AG08395 (cell line): ENCODE results near the gene HBM.
A peak's percentile ranks its signal among the peaks of the same experiment; 100 is the strongest.
"Not testable (repeated sequence)": the region's sequence is repeated elsewhere in the genome, so short reads cannot be mapped to it uniquely, and the experiment has no call there.

Experiments
- DNase-seq: peaks from one replicate; pipeline ENCODE4 v3.0.0; 2012; ENCODE audit warnings: mixed read lengths, low spot score

The HBM gene

DNA sequence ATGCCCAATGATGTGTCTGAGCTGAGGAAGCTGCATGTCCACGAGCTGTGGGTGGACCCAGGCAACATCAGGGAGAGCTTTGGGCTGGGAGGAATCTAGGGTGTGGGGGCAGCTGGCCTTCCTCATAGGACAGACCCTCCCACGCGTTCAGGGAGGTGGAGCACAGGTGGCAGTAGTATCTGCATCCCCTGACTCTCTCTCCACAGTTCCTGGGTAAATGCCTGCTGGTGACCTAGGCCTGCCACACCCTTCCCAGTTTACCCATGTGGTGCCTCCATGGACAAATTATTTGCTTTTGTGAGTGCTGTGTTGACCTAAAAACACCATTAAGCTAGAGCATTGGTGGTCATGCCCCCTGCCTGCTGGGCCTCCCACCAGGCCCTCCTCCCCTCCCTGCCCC, 3.2 kb downstream of the HBM start:
- no peak for DNase-seq

DNA sequence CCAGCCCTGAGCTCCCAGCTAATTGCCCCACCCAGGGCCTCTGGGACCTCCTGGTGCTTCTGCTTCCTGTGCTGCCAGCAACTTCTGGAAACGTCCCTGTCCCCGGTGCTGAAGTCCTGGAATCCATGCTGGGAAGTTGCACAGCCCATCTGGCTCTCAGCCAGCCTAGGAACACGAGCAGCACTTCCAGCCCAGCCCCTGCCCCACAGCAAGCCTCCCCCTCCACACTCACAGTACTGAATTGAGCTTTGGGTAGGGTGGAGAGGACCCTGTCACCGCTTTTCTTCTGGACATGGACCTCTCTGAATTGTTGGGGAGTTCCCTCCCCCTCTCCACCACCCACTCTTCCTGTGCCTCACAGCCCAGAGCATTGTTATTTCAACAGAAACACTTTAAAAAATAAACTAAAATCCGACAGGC, 4.3 kb downstream of the HBM start:
- not testable (repeated sequence) for DNase-seq

DNA sequence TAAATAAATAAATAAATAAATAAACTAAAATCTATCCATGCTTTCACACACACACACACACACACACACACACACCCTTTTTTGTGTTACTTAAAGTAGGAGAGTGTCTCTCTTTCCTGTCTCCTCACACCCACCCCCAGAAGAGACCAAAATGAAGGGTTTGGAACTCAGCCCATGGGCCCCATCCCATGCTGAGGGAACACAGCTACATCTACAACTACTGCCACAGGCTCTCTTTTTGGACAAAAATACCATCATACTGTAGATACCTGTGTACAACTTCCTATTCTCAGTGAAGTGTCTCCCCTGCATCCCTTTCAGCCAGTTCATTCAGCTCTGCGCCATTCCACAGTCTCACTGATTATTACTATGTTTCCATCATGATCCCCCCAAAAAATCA, 5.0 kb downstream of the HBM start:
- DNase-seq = no peak

DNA sequence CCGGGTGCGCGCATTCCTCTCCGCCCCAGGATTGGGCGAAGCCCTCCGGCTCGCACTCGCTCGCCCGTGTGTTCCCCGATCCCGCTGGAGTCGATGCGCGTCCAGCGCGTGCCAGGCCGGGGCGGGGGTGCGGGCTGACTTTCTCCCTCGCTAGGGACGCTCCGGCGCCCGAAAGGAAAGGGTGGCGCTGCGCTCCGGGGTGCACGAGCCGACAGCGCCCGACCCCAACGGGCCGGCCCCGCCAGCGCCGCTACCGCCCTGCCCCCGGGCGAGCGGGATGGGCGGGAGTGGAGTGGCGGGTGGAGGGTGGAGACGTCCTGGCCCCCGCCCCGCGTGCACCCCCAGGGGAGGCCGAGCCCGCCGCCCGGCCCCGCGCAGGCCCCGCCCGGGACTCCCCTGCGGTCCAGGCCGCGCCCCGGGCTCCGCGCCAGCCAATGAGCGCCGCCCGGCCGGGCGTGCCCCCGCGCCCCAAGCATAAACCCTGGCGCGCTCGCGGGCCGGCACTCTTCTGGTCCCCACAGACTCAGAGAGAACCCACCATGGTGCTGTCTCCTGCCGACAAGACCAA, 6.7 kb downstream of the HBM start, which contains the start of gene HBA2:
HBA2 (plus strand) TSS at position 503 of the 568 bp plus-strand sequence; CDS start at position 540, 37 bp downstream.
- DNase-seq = not testable (repeated sequence)

DNA sequence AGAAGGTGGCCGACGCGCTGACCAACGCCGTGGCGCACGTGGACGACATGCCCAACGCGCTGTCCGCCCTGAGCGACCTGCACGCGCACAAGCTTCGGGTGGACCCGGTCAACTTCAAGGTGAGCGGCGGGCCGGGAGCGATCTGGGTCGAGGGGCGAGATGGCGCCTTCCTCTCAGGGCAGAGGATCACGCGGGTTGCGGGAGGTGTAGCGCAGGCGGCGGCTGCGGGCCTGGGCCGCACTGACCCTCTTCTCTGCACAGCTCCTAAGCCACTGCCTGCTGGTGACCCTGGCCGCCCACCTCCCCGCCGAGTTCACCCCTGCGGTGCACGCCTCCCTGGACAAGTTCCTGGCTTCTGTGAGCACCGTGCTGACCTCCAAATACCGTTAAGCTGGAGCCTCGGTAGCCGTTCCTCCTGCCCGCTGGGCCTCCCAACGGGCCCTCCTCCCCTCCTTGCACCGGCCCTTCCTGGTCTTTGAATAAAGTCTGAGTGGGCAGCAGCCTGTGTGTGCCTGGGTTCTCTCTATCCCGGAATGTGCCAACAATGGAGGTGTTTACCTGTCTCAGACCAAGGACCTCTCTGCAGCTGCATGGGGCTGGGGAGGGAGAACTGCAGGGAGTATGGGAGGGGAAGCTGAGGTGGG, 7.6 kb downstream of the HBM start:
- not testable (repeated sequence) for DNase-seq

DNA sequence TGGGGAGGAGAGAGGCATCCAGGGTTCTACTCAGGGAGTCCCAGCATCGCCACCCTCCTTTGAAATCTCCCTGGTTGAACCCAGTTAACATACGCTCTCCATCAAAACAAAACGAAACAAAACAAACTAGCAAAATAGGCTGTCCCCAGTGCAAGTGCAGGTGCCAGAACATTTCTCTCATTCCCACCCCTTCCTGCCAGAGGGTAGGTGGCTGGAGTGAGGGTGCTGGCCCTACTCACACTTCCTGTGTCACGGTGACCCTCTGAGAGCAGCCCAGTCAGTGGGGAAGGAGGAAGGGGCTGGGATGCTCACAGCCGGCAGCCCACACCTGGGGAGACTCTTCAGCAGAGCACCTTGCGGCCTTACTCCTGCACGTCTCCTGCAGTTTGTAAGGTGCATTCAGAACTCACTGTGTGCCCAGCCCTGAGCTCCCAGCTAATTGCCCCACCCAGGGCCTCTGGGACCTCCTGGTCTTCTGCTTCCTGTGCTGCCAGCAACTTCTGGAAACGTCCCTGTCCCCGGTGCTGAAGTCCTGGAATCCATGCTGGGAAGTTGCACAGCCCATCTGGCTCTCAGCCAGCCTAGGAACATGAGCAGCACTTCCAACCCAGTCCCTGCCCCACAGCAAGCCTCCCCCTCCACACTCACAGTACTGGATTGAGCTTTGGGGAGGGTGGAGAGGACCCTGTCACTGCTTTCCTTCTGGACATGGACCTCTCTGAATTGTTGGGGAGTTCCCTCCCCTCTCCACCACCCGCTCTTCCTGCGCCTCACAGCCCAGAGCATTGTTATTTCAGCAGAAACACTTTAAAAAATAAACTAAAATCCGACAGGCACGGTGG, 8.4 kb downstream of the HBM start:
- not testable (repeated sequence) for DNase-seq

DNA sequence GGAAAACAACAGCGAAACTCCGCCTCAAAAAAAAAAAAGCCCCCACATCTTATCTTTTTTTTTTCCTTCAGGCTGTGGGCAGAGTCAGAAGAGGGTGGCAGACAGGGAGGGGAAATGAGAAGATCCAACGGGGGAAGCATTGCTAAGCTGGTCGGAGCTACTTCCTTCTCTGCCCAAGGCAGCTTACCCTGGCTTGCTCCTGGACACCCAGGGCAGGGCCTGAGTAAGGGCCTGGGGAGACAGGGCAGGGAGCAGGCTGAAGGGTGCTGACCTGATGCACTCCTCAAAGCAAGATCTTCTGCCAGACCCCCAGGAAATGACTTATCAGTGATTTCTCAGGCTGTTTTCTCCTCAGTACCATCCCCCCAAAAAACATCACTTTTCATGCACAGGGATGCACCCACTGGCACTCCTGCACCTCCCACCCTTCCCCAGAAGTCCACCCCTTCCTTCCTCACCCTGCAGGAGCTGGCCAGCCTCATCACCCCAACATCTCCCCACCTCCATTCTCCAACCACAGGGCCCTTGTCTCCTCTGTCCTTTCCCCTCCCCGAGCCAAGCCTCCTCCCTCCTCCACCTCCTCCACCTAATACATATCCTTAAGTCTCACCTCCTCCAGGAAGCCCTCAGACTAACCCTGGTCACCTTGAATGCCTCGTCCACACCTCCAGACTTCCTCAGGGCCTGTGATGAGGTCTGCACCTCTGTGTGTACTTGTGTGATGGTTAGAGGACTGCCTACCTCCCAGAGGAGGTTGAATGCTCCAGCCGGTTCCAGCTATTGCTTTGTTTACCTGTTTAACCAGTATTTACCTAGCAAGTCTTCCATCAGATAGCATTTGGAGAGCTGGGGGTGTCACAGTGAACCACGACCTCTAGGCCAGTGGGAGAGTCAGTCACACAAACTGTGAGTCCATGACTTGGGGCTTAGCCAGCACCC, 9.5 kb downstream of the HBM start:
- DNase-seq = no peak

DNA sequence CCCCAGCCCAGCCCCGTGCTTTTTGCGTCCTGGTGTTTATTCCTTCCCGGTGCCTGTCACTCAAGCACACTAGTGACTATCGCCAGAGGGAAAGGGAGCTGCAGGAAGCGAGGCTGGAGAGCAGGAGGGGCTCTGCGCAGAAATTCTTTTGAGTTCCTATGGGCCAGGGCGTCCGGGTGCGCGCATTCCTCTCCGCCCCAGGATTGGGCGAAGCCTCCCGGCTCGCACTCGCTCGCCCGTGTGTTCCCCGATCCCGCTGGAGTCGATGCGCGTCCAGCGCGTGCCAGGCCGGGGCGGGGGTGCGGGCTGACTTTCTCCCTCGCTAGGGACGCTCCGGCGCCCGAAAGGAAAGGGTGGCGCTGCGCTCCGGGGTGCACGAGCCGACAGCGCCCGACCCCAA, 10.2 kb downstream of the HBM start:
- DNase-seq = not testable (repeated sequence)

DNA sequence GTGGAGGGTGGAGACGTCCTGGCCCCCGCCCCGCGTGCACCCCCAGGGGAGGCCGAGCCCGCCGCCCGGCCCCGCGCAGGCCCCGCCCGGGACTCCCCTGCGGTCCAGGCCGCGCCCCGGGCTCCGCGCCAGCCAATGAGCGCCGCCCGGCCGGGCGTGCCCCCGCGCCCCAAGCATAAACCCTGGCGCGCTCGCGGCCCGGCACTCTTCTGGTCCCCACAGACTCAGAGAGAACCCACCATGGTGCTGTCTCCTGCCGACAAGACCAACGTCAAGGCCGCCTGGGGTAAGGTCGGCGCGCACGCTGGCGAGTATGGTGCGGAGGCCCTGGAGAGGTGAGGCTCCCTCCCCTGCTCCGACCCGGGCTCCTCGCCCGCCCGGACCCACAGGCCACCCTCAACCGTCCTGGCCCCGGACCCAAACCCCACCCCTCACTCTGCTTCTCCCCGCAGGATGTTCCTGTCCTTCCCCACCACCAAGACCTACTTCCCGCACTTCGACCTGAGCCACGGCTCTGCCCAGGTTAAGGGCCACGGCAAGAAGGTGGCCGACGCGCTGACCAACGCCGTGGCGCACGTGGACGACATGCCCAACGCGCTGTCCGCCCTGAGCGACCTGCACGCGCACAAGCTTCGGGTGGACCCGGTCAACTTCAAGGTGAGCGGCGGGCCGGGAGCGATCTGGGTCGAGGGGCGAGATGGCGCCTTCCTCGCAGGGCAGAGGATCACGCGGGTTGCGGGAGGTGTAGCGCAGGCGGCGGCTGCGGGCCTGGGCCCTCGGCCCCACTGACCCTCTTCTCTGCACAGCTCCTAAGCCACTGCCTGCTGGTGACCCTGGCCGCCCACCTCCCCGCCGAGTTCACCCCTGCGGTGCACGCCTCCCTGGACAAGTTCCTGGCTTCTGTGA, 11.0 kb downstream of the HBM start, which contains the start of gene HBA1:
HBA1 (plus strand) TSS at position 204 of the 906 bp plus-strand sequence; CDS start at position 241, 37 bp downstream.
- not testable (repeated sequence) for DNase-seq

DNA sequence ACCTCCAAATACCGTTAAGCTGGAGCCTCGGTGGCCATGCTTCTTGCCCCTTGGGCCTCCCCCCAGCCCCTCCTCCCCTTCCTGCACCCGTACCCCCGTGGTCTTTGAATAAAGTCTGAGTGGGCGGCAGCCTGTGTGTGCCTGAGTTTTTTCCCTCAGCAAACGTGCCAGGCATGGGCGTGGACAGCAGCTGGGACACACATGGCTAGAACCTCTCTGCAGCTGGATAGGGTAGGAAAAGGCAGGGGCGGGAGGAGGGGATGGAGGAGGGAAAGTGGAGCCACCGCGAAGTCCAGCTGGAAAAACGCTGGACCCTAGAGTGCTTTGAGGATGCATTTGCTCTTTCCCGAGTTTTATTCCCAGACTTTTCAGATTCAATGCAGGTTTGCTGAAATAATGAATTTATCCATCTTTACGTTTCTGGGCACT, 11.6 kb downstream of the HBM start:
- DNase-seq = peak; percentile 46

DNA sequence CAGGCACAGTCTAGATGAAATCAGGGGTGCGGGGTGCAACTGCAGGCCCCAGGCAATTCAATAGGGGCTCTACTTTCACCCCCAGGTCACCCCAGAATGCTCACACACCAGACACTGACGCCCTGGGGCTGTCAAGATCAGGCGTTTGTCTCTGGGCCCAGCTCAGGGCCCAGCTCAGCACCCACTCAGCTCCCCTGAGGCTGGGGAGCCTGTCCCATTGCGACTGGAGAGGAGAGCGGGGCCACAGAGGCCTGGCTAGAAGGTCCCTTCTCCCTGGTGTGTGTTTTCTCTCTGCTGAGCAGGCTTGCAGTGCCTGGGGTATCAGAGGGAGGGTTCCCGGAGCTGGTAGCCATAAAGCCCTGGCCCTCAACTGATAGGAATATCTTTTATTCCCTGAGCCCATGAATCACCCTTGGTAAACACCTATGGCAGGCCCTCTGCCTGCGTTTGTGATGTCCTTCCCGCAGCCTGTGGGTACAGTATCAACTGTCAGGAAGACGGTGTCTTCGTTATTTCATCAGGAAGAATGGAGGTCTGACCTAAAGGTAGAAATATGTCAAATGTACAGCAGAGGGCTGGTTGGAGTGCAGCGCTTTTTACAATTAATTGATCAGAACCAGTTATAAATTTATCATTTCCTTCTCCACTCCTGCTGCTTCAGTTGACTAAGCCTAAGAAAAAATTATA, 12.3 kb downstream of the HBM start:
- no peak for DNase-seq

DNA sequence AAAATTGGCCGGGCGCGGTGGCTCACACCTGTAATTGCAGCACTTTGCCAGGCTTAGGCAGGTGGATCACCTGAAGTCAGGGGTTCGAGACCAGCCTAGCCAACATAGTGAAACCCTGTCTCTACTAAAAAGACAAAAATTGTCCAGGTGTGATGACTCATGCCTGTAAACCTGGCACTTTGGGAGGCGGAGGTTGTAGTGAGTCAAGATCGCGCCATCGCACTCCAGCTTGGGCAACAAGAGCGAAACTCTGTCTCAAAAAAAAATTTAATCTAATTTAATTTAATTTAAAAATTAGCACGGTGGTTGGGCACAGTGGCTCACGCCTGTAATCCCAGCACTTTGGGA, 12.9 kb downstream of the HBM start:
- no peak for DNase-seq

DNA sequence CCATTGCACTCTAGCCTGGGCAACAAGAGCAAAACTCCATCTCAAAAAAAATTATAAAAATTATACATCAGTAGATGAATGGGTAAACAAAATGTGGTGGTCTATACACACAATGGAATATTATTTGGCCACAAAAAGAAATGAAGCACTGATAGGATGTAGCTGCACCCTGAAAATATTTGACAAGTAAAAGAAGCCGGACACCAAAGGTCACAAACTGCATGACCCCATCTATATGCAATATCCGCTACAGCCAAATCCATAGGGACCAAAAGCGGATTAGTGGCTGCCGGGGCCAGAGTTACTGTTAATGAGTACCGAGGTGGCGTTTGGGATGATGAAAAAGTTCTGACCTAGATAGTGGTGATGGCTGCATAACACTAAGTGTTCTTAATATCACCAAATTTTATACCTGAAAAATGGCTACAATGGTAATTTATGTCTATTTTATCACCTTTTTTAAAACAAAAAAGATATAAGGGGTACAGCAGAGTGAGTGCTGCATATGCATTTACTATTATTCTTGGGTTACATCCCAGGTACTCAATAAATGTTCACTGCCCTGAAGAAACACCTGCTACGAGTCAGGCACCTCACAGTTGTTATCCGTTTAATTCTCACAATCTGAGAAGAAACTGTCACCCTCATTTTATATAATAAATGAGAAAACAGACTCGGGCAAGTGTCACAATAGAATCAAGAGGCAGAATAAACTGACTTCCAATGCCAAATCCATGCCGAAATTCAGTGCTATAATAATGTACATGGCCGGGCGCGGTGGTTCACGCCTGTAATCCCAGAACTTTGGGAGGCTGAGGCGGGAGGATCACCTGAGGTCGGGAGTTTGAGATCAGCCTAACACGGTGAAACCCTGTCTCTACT, 13.7 kb downstream of the HBM start:
- no peak for DNase-seq

DNA sequence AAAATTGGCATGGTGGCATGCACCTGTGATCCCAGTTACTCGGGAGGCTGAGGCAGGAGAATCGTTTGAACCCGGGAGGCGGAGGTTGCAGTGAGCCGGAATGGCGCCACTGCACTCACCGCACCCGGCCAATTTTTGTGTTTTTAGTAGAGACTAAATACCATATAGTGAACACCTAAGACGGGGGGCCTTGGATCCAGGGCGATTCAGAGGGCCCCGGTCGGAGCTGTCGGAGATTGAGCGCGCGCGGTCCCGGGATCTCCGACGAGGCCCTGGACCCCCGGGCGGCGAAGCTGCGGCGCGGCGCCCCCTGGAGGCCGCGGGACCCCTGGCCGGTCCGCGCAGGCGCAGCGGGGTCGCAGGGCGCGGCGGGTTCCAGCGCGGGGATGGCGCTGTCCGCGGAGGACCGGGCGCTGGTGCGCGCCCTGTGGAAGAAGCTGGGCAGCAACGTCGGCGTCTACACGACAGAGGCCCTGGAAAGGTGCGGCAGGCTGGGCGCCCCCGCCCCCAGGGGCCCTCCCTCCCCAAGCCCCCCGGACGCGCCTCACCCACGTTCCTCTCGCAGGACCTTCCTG, 14.4 kb downstream of the HBM start, which contains the start of gene HBQ1:
HBQ1 (plus strand) TSS at position 359 of the 575 bp plus-strand sequence; CDS start at position 387, 28 bp downstream.
- DNase-seq = peak; percentile 53

DNA sequence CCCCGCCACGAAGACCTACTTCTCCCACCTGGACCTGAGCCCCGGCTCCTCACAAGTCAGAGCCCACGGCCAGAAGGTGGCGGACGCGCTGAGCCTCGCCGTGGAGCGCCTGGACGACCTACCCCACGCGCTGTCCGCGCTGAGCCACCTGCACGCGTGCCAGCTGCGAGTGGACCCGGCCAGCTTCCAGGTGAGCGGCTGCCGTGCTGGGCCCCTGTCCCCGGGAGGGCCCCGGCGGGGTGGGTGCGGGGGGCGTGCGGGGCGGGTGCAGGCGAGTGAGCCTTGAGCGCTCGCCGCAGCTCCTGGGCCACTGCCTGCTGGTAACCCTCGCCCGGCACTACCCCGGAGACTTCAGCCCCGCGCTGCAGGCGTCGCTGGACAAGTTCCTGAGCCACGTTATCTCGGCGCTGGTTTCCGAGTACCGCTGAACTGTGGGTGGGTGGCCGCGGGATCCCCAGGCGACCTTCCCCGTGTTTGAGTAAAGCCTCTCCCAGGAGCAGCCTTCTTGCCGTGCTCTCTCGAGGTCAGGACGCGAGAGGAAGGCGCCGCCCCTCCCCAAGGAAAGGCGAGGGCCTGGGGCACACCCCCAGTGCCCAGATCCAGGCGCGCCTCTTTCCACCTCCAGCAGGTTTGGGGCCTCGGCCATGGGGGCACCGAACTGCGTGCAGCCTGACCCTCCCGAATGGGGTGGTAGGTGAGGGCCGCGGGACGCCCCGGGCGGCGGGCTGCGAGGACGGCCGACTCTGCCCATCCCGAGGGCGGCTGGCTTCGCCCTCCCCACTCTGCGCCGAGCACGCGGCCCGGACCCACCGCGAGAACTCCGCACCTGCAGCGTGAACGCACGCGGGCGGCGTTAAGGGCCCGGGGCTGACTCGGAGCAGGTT, 15.1 kb downstream of the HBM start:
- peak; percentile 85 for DNase-seq

DNA sequence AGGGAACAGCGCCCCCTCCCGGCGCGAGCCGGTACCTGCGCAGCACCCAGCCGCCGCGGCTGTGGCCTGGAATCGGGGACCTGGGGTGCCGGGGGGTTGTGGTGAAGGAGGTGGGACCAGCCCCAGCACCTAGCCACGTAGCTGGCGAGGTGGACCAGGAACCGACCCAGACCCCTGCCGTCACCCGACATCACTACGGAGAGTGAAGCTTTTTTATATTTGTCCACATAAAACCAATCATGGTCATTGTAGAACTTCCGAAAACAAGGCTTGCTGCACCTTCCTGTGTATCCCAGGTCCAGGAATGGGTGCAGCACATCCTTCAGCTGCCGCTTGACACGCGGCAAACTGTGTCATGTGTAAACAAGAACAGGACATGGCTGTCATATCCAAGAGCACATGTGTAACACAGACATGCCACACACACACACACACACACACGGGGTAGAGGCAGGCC, 15.8 kb downstream of the HBM start:
- DNase-seq = no peak

DNA sequence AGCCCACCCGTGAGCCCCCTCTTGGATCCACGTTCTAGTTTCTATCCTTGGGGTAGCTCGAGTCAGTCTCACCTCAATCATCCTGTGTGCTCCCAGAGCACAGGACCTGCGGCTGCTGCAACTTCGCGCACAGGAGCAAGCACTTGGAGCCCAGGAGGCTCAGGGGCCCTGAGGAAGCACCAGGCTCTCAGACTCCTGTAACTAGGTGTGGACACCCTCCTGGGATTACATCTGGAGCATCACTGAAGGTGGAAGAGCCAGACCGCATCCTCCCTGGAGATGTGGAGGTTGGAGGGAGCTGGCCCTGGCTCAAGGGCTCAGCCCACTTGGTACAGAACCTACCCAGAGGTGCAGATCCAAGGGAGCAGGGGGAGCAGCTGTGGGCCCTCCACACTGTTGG, 17.2 kb downstream of the HBM start:
- DNase-seq = no peak
